K562 (cell line): Measurements from ENCODE around the gene GEMIN5. TPM values are rescaled to one million over a fixed set of nuclear protein-coding genes. Genes with fewer than 3 reads are reported as not detected.

Experiments used
- ADNP ChIP-seq: fragments of 200-800 bp; sonication (Bioruptor generic); IDR thresholded peaks from 2 replicates; pipeline ENCODE4 v1.6.1; 2016; ENCODE audit warnings: missing genetic modification characterization, missing compliant biosample characterization
- CCAR2 ChIP-seq: fragments of 200-400 bp; formaldehyde crosslinking; IDR thresholded peaks from 2 replicates; pipeline ENCODE4 v1.6.1; 2017; ENCODE audit warnings: mild to moderate bottlenecking, low read depth, low read length
- ETV5 ChIP-seq: sonication (generic); formaldehyde crosslinking; IDR thresholded peaks from 2 replicates; pipeline ENCODE4 v1.4.0; 2020; ENCODE audit warnings: low read depth, mild to moderate bottlenecking, missing genetic modification reagents
- ETV6 ChIP-seq, 3 experiments: fragments of 150-350 bp in 1 of 3; sonication (generic) in 1 of 3; formaldehyde crosslinking in 1 of 3; IDR thresholded peaks; 2 replicates each; pipeline versions ENCODE4 v1.6.1 to v1.8.0; 2014 to 2022; ENCODE audit warnings: borderline replicate concordance in 2 of 3, low read depth in 2 of 3, antibody characterized with exemption in 1 of 3, low read length in 1 of 3, mild to moderate bottlenecking in 1 of 3, missing genetic modification reagents in 1 of 3
- GATAD2A ChIP-seq: fragments of 450-650 bp; IDR thresholded peaks from 2 replicates; pipeline ENCODE4 v1.6.1; 2017
- HDAC3 ChIP-seq: fragments of 450-650 bp; IDR thresholded peaks from 2 replicates; pipeline ENCODE4 v1.6.1; 2018; ENCODE audit warnings: borderline replicate concordance, mild to moderate bottlenecking, moderate library complexity; ENCODE audit not compliant: partially characterized antibody
- KHSRP ChIP-seq: fragments of 450-650 bp; IDR thresholded peaks from 2 replicates; pipeline ENCODE4 v1.6.1; 2017
- NCOA2 ChIP-seq, 2 experiments: fragments of 450-650 bp; IDR thresholded peaks; 2 replicates each; pipeline ENCODE4 v1.6.1; 2018; ENCODE audit warnings: mild to moderate bottlenecking in 2 of 2, moderate library complexity in 1 of 2; ENCODE audit not compliant: partially characterized antibody in 2 of 2
- SOX6 ChIP-seq: fragments of 450-650 bp; IDR thresholded peaks from 2 replicates; pipeline ENCODE4 v1.6.1; 2014; ENCODE audit warnings: mild to moderate bottlenecking
- polyA plus RNA-seq, 8 experiments: library from polyadenylated mRNA; depleted of rRNA in 4 of 8; stranded (reverse) in 5 of 8; unstranded in 3 of 8; fragments of >200 nt; fragmentation: Nextera tagmentation in 2 of 8; fragmentation: Illumina TruSeq in 1 of 8; extraction: Ambion mirVana in 2 of 8; extraction: Trizol in 1 of 8; gene quantifications; 2 replicates each; pipeline versions ENCODE4 v1.2.1 to v1.2.3, GENCODE V29; 2011 to 2014; ENCODE audit warnings: inconsistent platforms in 1 of 8, missing spikeins in 1 of 8
- total RNA-seq, 7 experiments: library from RNA; depleted of rRNA in 6 of 7; stranded (reverse); fragments of >200 nt in 6 of 7; fragmentation: Illumina TruSeq in 2 of 7; extraction: Trizol in 2 of 7; gene quantifications; 2 replicates each; pipeline versions ENCODE4 v1.2.1 to v1.2.3, GENCODE V29; 2011 to 2021; ENCODE audit warnings: low replicate concordance in 1 of 7
- TF ChIP-seq, protein P1 (sequence below): sonication (generic); formaldehyde crosslinking; IDR thresholded peaks from 2 replicates; pipeline ENCODE4 v1.9.0; 2022; ENCODE audit warnings: mild to moderate bottlenecking, missing genetic modification reagents
- TF ChIP-seq, protein P2 (sequence below): fragments of 250-450 bp; sonication (Bioruptor Pico); IDR thresholded peaks from 2 replicates; pipeline ENCODE4 v1.8.0; 2022; ENCODE audit warnings: moderate library complexity, mild to moderate bottlenecking, inconsistent platforms
- TF ChIP-seq, protein P3 (sequence below): sonication (generic); formaldehyde crosslinking; IDR thresholded peaks from 2 replicates; pipeline ENCODE4 v1.8.1; 2023; ENCODE audit warnings: mild to moderate bottlenecking, missing genetic modification reagents, moderate library complexity
- TF ChIP-seq, protein P4 (sequence below), 2 experiments: fragments of 450-650 bp in 1 of 2; IDR thresholded peaks; 2 replicates each; pipeline ENCODE4 v1.6.1; 2011 to 2017; ENCODE audit warnings: low read depth in 2 of 2, antibody characterized with exemption in 1 of 2, borderline replicate concordance in 1 of 2, low read length in 1 of 2, mild to moderate bottlenecking in 1 of 2, mixed read lengths in 1 of 2; ENCODE audit not compliant: control insufficient read depth in 1 of 2
- TF ChIP-seq, protein P5 (sequence below): fragments of 250-450 bp; sonication (Bioruptor Pico); IDR thresholded peaks from 2 replicates; pipeline ENCODE4 v1.5.0; 2021

GEMIN5 gene
- total and polyA plus RNA-seq, 9 of the 15 experiments (the other 6 are each of a cell fraction or from before 2014, with no cell fraction given): 10.3 to 48.2 (median 34.7) TPM

DNA sequence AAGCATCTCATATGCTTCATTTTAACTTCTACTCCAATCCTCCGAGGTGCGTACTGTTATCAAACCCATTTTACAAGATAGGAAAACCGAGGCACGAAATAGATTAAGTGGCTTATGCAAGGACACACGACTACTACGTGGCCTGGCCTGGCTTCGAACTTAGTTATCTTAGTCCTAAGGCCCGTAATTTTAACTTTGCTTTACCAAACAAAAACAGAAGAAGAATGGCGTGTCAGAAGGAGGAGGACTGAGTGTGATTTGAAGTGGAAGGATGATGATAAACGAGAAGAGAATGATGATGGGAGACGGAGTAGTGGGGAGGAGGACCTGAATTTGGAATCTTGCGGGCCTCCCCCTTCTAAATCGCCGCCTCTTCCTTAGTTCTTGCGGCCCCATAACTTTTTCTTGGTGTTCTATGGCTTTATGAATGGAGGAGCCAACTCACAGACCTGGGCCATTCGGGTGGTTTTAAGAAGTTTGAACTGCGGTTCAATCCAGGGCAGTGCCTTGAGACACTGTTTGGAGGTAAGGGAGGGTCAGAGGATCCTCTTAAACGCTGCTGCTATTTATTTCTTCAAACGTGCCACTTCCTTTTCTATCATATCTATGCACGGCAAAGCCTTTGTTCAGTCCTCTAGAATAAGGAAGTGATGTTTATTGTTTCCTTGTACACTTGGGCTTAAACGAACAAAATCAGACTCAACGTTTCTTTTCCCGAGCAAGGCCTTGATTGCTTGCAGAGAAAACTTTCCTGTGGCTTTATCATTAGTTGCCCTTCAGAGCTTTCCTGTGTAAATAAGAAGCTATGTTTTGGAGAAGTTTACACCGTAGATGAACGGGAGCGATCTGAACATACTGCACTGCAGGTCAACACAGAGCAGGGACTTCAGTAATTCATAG, 78.8 kb downstream of the GEMIN5 start (continued):
- TF ChIP-seq HDAC3: peak; percentile 34
- no peak for TF ChIP-seq GATAD2A
- peak; percentile 50; the same call in 1 of the 2 replicates for TF ChIP-seq ADNP (tag)
- TF ChIP-seq ETV5: no peak
- TF ChIP-seq NCOA2 (IDR thresholded peaks at IDR 0.05; ENCODE audit: partially characterized antibody in 2 of 2): no peak
- TF ChIP-seq CCAR2: no peak
- TF ChIP-seq, protein P1, sequence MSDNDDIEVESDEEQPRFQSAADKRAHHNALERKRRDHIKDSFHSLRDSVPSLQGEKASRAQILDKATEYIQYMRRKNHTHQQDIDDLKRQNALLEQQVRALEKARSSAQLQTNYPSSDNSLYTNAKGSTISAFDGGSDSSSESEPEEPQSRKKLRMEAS (CRISPR knock-in tag): no peak
- TF ChIP-seq, protein P2, sequence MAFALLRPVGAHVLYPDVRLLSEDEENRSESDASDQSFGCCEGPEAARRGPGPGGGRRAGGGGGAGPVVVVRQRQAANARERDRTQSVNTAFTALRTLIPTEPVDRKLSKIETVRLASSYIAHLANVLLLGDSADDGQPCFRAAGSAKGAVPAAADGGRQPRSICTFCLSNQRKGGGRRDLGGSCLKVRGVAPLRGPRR (CRISPR knock-in tag): no peak
- TF ChIP-seq, protein P3, sequence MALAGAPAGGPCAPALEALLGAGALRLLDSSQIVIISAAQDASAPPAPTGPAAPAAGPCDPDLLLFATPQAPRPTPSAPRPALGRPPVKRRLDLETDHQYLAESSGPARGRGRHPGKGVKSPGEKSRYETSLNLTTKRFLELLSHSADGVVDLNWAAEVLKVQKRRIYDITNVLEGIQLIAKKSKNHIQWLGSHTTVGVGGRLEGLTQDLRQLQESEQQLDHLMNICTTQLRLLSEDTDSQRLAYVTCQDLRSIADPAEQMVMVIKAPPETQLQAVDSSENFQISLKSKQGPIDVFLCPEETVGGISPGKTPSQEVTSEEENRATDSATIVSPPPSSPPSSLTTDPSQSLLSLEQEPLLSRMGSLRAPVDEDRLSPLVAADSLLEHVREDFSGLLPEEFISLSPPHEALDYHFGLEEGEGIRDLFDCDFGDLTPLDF (CRISPR knock-in tag): no peak
- TF ChIP-seq KHSRP: peak; percentile 16; the same call in 1 of the 2 replicates
- peak in 1 of 2 experiments; percentile 53; a peak in 1 of 4 replicates for TF ChIP-seq ETV6 (IDR thresholded peaks at IDR 0.05; ENCODE audit: borderline replicate concordance in 1 of 2, low read depth in 2 of 2, low read length in 1 of 2)
- no peak for TF ChIP-seq ETV6 (CRISPR knock-in tag; IDR thresholded peaks at IDR 0.05; ENCODE audit: borderline replicate concordance)
- TF ChIP-seq, protein P4, sequence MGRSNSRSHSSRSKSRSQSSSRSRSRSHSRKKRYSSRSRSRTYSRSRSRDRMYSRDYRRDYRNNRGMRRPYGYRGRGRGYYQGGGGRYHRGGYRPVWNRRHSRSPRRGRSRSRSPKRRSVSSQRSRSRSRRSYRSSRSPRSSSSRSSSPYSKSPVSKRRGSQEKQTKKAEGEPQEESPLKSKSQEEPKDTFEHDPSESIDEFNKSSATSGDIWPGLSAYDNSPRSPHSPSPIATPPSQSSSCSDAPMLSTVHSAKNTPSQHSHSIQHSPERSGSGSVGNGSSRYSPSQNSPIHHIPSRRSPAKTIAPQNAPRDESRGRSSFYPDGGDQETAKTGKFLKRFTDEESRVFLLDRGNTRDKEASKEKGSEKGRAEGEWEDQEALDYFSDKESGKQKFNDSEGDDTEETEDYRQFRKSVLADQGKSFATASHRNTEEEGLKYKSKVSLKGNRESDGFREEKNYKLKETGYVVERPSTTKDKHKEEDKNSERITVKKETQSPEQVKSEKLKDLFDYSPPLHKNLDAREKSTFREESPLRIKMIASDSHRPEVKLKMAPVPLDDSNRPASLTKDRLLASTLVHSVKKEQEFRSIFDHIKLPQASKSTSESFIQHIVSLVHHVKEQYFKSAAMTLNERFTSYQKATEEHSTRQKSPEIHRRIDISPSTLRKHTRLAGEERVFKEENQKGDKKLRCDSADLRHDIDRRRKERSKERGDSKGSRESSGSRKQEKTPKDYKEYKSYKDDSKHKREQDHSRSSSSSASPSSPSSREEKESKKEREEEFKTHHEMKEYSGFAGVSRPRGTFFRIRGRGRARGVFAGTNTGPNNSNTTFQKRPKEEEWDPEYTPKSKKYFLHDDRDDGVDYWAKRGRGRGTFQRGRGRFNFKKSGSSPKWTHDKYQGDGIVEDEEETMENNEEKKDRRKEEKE (IDR thresholded peaks at IDR 0.05; ENCODE audit: borderline replicate concordance in 1 of 2, control insufficient read depth in 1 of 2, low read depth in 2 of 2, low read length in 1 of 2): no peak
- TF ChIP-seq, protein P5, sequence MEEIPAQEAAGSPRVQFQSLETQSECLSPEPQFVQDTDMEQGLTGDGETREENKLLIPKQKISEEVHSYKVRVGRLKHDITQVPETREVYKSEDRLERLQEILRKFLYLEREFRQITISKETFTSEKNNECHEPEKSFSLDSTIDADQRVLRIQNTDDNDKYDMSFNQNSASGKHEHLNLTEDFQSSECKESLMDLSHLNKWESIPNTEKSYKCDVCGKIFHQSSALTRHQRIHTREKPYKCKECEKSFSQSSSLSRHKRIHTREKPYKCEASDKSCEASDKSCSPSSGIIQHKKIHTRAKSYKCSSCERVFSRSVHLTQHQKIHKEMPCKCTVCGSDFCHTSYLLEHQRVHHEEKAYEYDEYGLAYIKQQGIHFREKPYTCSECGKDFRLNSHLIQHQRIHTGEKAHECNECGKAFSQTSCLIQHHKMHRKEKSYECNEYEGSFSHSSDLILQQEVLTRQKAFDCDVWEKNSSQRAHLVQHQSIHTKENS (CRISPR knock-in tag): no peak
- TF ChIP-seq SOX6: peak; percentile 85
